Mucosa of descending colon (tissue), 3 donors: ENCODE data around the gene PIGK. TPM values are rescaled to one million over a fixed set of nuclear protein-coding genes. Genes with fewer than 3 reads are reported as not detected.
"Not testable (repeated sequence)": the region's sequence is repeated elsewhere in the genome, so short reads cannot be mapped to it uniquely, and the experiment has no call there.

Experiments used
- ATAC-seq: fragments of 200-7000 bp; cut with Tn5 transposase; one replicate; pipeline ENCODE4 v1.9.1; 2020; ENCODE audit warnings: mild to moderate bottlenecking, moderate library complexity
- DNase-seq, 3 donors: peaks; one replicate each; pipeline ENCODE4 v3.0.0-alpha.2; 2020
- H3K36me3 ChIP-seq: fragments of 200-600 bp; one replicate; pipeline ENCODE4 v1.8.0; 2021; ENCODE audit warnings: low read depth, mild to moderate bottlenecking
- H3K4me1 ChIP-seq: fragments of 200-600 bp; one replicate; pipeline ENCODE4 v1.8.0; 2021; ENCODE audit warnings: low read depth, mild to moderate bottlenecking
- H3K4me3 ChIP-seq: fragments of 200-600 bp; one replicate; pipeline ENCODE4 v1.8.0; 2021; ENCODE audit warnings: mild to moderate bottlenecking
- H3K9me3 ChIP-seq: fragments of 200-600 bp; one replicate; pipeline ENCODE4 v1.8.0; 2021; ENCODE audit warnings: mild to moderate bottlenecking
- CTCF ChIP-seq: fragments of 200-600 bp; IDR thresholded peaks from one replicate; pipeline ENCODE4 v1.8.0; 2022; ENCODE audit warnings: antibody characterized with exemption, mild to moderate bottlenecking
- intact Hi-C, 2 donors: fragments of 100-400 bp; cut with DNase I in 1 of 2; cut with micrococcal nuclease in 1 of 2; formaldehyde crosslinking; loops; one replicate each; pipeline versions ENCODE4 v1.11.0 to v1.11.1; 2022; cut with DNase I, micrococcal nuclease
- total RNA-seq, 3 donors: library from RNA; stranded (reverse); fragmentation: NEBNext Ultra II Directional in 2 of 3; extraction: Animal tissue kit (Norgen Biotek cat#: 25700) in 2 of 3; gene quantifications; one replicate each; pipeline versions ENCODE4 v1.2.1 to v1.2.4, GENCODE V29; 2021 to 2023
- donor health status: DM: no; HTN: no; CAD: no; lungs with moderate emphysema.
- donor health status: DM: no; HTN: no; CAD: no.
- donor health status: DM: no; HTN: yes; CAD: no.

The PIGK gene
- total RNA-seq, 3 donors from 2014 or later: 15.0 to 24.5 (median 16.9) TPM

GRCh38 chr1:77197351-77197750 is 21.9 kb downstream of the PIGK start:
- intact Hi-C loops: no loop called here
- no peak for TF ChIP-seq CTCF

GRCh38 chr1:77193951-77194350 is 25.3 kb downstream of the PIGK start:
- Histone ChIP-seq H3K36me3 (no peaks in the 10 kb centered on the region), H3K4me1 (no peaks in the 10 kb centered on the region), H3K9me3 (peaks cover under 1% of the 10 kb centered on the region), H3K4me3 (no peak overlapping the region)
- DNase-seq (no peak), ATAC-seq (no peak)
- no peak for TF ChIP-seq CTCF
- intact Hi-C loops: no loop called here

More at GRCh38 chr1:77197351-77197750, 21.9 kb downstream of the PIGK start:
- ATAC-seq: no peak
- DNase-seq: no peak
- no peaks in the 10 kb centered on the region for H3K9me3 ChIP-seq
- H3K4me3 ChIP-seq: no peak overlapping the region
- no peaks in the 10 kb centered on the region for H3K36me3 ChIP-seq
- H3K4me1 ChIP-seq: no peaks in the 10 kb centered on the region

- Histone ChIP-seq H3K4me1 (no peaks in the 10 kb centered on the region), H3K4me3 (no peak overlapping the region), H3K36me3 (no peaks in the 10 kb centered on the region), H3K9me3 (peaks cover 6% of the 10 kb centered on the region)
- DNase-seq (no peak), ATAC-seq (no peak)
- TF ChIP-seq CTCF: no peak
- intact Hi-C loops: no loop called here
Measured at GRCh38 chr1:77188770-77189169, 30.5 kb downstream of the PIGK start.

GRCh38 chr1:77186907-77187306 is 32.3 kb downstream of the PIGK start:
- intact Hi-C loops: not testable (repeated sequence)

GRCh38 chr1:77182083-77182482 is 37.1 kb downstream of the PIGK start:
- peaks cover 7% of the 10 kb centered on the region for H3K9me3 ChIP-seq
- H3K4me3 ChIP-seq: no peak overlapping the region
- DNase-seq: no peak
- no peak for TF ChIP-seq CTCF
- ATAC-seq: no peak
- H3K36me3 ChIP-seq: no peaks in the 10 kb centered on the region
- no peaks in the 10 kb centered on the region for H3K4me1 ChIP-seq
- intact Hi-C loops: no loop called here

More at GRCh38 chr1:77186907-77187306, 32.3 kb downstream of the PIGK start:
- not testable (repeated sequence) for H3K36me3 ChIP-seq, ATAC-seq, H3K9me3 ChIP-seq, H3K4me1 ChIP-seq, DNase-seq, H3K4me3 ChIP-seq

- no peak overlapping the region for H3K4me3 ChIP-seq
- no peaks in the 10 kb centered on the region for H3K4me1 ChIP-seq
- TF ChIP-seq CTCF: no peak
- intact Hi-C loops: no loop called here
- H3K9me3 ChIP-seq: peaks cover 25% of the 10 kb centered on the region
- ATAC-seq (no peak), DNase-seq (no peak)
- H3K36me3 ChIP-seq: no peaks in the 10 kb centered on the region
Measured at GRCh38 chr1:77179632-77180031, 39.6 kb downstream of the PIGK start.
